ENCODE data around the gene SETBP1. TPM values are rescaled to one million over a fixed set of nuclear protein-coding genes. Genes with fewer than 3 reads are reported as not detected.
A peak's percentile ranks its signal among the peaks of the same experiment; 100 is the strongest.

Gene SETBP1
- total RNA-seq, 1 donor from 2014 or later = 12.4 TPM

DNA sequence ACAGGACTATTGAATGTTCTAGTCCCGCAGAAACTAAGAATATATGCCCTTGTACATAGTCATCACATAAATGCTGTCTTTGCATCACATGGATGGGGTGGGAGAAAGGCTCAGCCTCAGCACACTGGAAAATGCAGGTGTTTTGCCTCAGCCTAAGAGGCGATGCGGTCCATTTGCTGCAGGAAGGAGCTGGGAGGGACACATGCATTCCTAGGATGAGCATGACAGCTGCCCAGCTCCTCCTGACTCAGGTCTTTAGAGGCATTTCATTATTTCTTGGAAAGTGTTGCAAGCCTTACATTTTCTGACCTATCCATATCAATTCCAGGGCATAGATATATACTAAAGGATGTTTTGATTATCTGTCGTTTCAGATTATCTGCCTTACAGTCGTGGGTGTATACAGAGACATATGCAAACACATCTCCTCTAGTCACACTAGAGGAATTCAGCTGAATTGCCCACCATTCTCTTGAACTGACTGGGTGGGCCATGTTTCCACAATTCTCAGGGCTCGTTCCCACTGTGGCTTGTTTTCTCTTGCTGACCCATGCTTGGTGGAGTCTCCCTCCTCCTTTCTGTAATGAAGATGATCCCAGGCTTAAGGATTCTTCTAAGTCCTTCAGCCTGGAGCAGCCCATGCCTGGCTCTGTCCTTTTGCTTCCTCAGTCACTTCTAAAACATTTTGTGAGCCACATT, 156.9 kb downstream of the SETBP1 start:
- Histone ChIP-seq H3K27ac (ENCODE audit: low read depth, low read length) (no peak overlapping the region), H3K79me2 (ENCODE audit: insufficient read depth, low read length) (no peaks in the 10 kb centered on the region), H3K4me1 (ENCODE audit: insufficient read depth, low read length) (peaks cover 8% of the 10 kb centered on the region), H3K9ac (ENCODE audit: low read length) (no peak overlapping the region), H2AFZ (ENCODE audit: low read depth, low read length) (no peak overlapping the region), H3K4me3 (ENCODE audit: insufficient read depth, low read depth, low read length) (no peak overlapping the region), H4K20me1 (ENCODE audit: insufficient read depth, low read length) (no peaks in the 10 kb centered on the region), H3K9me3 (ENCODE audit: insufficient read depth, low read depth, low read length) (no peaks in the 10 kb centered on the region), H3K36me3 (ENCODE audit: insufficient read depth, low read length) (no peaks in the 10 kb centered on the region), H3K27me3 (ENCODE audit: insufficient read depth, low read length) (no peaks in the 10 kb centered on the region), H3K4me2 (ENCODE audit: low read length) (no peak overlapping the region)
- no peaks in the 10 kb centered on the region for H3K27me3 Mint-ChIP-seq (ENCODE audit: low read depth, unreplicated experiment)
- peaks cover 4% of the 10 kb centered on the region for H3K36me3 Mint-ChIP-seq (ENCODE audit: low read depth, unreplicated experiment)
- TF ChIP-seq EZH2 (IDR thresholded peaks at IDR 0.05; ENCODE audit: insufficient read depth, low read length) = no peak
- TF ChIP-seq, protein P1, sequence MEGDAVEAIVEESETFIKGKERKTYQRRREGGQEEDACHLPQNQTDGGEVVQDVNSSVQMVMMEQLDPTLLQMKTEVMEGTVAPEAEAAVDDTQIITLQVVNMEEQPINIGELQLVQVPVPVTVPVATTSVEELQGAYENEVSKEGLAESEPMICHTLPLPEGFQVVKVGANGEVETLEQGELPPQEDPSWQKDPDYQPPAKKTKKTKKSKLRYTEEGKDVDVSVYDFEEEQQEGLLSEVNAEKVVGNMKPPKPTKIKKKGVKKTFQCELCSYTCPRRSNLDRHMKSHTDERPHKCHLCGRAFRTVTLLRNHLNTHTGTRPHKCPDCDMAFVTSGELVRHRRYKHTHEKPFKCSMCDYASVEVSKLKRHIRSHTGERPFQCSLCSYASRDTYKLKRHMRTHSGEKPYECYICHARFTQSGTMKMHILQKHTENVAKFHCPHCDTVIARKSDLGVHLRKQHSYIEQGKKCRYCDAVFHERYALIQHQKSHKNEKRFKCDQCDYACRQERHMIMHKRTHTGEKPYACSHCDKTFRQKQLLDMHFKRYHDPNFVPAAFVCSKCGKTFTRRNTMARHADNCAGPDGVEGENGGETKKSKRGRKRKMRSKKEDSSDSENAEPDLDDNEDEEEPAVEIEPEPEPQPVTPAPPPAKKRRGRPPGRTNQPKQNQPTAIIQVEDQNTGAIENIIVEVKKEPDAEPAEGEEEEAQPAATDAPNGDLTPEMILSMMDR (IDR thresholded peaks at IDR 0.05; ENCODE audit: insufficient read depth, low read depth, low read length) = no peak
- no peak for DNase-seq (ENCODE audit: low read depth)
- H3K27ac Mint-ChIP-seq (ENCODE audit: unreplicated experiment) = peak overlapping the region; percentile 5
- H3K4me1 Mint-ChIP-seq (ENCODE audit: low read depth, unreplicated experiment) = peaks cover 27% of the 10 kb centered on the region
- peaks cover 5% of the 10 kb centered on the region for H3K9me3 Mint-ChIP-seq (ENCODE audit: unreplicated experiment)
- no peak for FAIRE-seq
- H3K4me3 Mint-ChIP-seq (ENCODE audit: unreplicated experiment) = no peak overlapping the region

DNA sequence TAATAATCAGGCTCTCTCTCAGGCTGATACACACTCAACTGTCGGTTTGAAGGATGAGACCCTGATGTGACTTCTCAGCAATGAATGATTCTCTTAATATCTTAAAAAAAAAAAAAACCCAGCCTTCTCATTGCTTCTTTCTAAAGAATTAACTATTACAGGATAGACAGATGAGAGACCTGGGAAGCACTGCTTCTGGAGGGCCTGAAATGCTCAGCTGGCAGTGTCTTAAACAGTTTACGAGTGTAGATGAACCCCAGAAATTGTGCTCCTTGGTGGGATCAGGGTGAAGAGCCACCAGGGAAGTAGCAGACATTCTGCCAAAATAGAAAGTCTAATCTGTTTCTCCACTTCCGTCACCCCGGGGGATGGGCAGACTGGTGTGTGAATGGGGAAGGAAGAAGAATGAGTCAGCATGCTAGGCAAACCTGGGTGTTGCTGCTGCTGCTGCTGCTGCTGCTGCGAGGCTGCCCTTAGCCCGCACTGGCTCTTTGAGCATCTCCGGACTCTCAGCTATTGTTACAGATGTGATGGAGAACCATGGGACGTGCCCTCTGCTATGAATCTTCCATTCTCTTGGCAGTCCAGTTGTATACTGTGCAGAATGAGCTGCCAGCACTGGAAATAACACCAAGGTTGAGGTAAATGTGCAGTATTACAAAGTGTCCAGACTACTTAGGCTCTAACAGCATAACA, 158.4 kb downstream of the SETBP1 start:
- H3K9ac ChIP-seq (ENCODE audit: low read length) = no peak overlapping the region
- TF ChIP-seq, protein P1 (IDR thresholded peaks at IDR 0.05; ENCODE audit: insufficient read depth, low read depth, low read length) = no peak
- TF ChIP-seq EZH2 (IDR thresholded peaks at IDR 0.05; ENCODE audit: insufficient read depth, low read length) = no peak
- no peaks in the 10 kb centered on the region for H3K9me3 Mint-ChIP-seq (ENCODE audit: unreplicated experiment)
- peak overlapping the region; percentile 71 for H3K4me2 ChIP-seq (ENCODE audit: low read length)
- no peak overlapping the region for H3K4me3 ChIP-seq (ENCODE audit: insufficient read depth, low read depth, low read length)
- H2AFZ ChIP-seq (ENCODE audit: low read depth, low read length) = no peak overlapping the region
- no peak overlapping the region for H3K4me3 Mint-ChIP-seq (ENCODE audit: unreplicated experiment)
- peaks cover 8% of the 10 kb centered on the region for H3K4me1 ChIP-seq (ENCODE audit: insufficient read depth, low read length)
- H3K79me2 ChIP-seq (ENCODE audit: insufficient read depth, low read length) = no peaks in the 10 kb centered on the region
- no peaks in the 10 kb centered on the region for H3K27me3 ChIP-seq (ENCODE audit: insufficient read depth, low read length)
- H3K36me3 ChIP-seq (ENCODE audit: insufficient read depth, low read length) = no peaks in the 10 kb centered on the region
- peaks cover 27% of the 10 kb centered on the region for H3K4me1 Mint-ChIP-seq (ENCODE audit: low read depth, unreplicated experiment)
- no peaks in the 10 kb centered on the region for H4K20me1 ChIP-seq (ENCODE audit: insufficient read depth, low read length)
- no peaks in the 10 kb centered on the region for H3K27me3 Mint-ChIP-seq (ENCODE audit: low read depth, unreplicated experiment)
- peak; percentile 66 for DNase-seq (ENCODE audit: low read depth)
- no peaks in the 10 kb centered on the region for H3K9me3 ChIP-seq (ENCODE audit: insufficient read depth, low read depth, low read length)
- H3K27ac ChIP-seq (ENCODE audit: low read depth, low read length) = no peak overlapping the region
- H3K36me3 Mint-ChIP-seq (ENCODE audit: low read depth, unreplicated experiment) = peaks cover 2% of the 10 kb centered on the region
- peak overlapping the region; percentile 63 for H3K27ac Mint-ChIP-seq (ENCODE audit: unreplicated experiment)
- peak; percentile 52 for FAIRE-seq

Data from astrocyte (in vitro differentiated cells and primary cell).